Neural crest cell (in vitro differentiated cells): ENCODE measurements around the gene GAGE10. TPM values are rescaled to one million over a fixed set of nuclear protein-coding genes. Genes with fewer than 3 reads are reported as not detected.
"Not testable (repeated sequence)": the region's sequence is repeated elsewhere in the genome, so short reads cannot be mapped to it uniquely, and the experiment has no call there.

Source experiments
- DNase-seq: peaks from one replicate; pipeline ENCODE4 v3.0.0; 2021; ENCODE audit warnings: low read depth, mixed read lengths, low spot score
- H3K27ac Mint-ChIP-seq: one replicate; pipeline ENCODE4 v1.8.0; 2021; ENCODE audit warnings: mild to moderate bottlenecking, mixed read lengths; ENCODE audit not compliant: unreplicated experiment
- H3K27me3 Mint-ChIP-seq: 2 replicates; pipeline ENCODE4 v1.8.0; 2021; ENCODE audit warnings: low read depth, mild to moderate bottlenecking, mixed read lengths
- H3K36me3 Mint-ChIP-seq: 2 replicates; pipeline ENCODE4 v1.8.0; 2021; ENCODE audit warnings: low read depth, mild to moderate bottlenecking, mixed read lengths
- H3K4me1 Mint-ChIP-seq: 2 replicates; pipeline ENCODE4 v1.8.0; 2021; ENCODE audit warnings: mixed read lengths
- H3K4me3 Mint-ChIP-seq: one replicate; pipeline ENCODE4 v1.8.0; 2021; ENCODE audit warnings: mild to moderate bottlenecking, mixed read lengths
- H3K9me3 Mint-ChIP-seq: 2 replicates; pipeline ENCODE4 v1.8.0; 2021; ENCODE audit warnings: mixed read lengths
- total RNA-seq: library from RNA; stranded (reverse); gene quantifications from 2 replicates; pipeline ENCODE4 v1.2.1, GENCODE V29; 2021

The GAGE10 gene
- total RNA-seq, 1 donor from 2014 or later, result not detected

- not testable (repeated sequence) for H3K36me3 Mint-ChIP-seq, H3K9me3 Mint-ChIP-seq, H3K27ac Mint-ChIP-seq, H3K4me1 Mint-ChIP-seq, H3K4me3 Mint-ChIP-seq, H3K27me3 Mint-ChIP-seq, DNase-seq
These were observed 42.0 kb downstream of the GAGE10 start for GRCh38 chrX:49345402-49345801.

GRCh38 chrX:49346150-49346549, 42.7 kb downstream of the GAGE10 start:
- H3K9me3 Mint-ChIP-seq, H3K27me3 Mint-ChIP-seq, H3K36me3 Mint-ChIP-seq, H3K4me1 Mint-ChIP-seq, H3K4me3 Mint-ChIP-seq, H3K27ac Mint-ChIP-seq: not testable (repeated sequence)
- peak; percentile 26 for DNase-seq

Other genes starting within 250 kb of the GAGE10 start
- gene CCDC120, start 244.6 kb upstream of the GAGE10 start, total RNA-seq, result 13.8 and 14.7 TPM in 2 replicates
- 30.2 and 33.7 TPM in 2 replicates for gene PRAF2, start 229.6 kb upstream of the GAGE10 start, total RNA-seq
- 29.0 and 29.6 TPM in 2 replicates for gene WDR45, start 223.8 kb upstream of the GAGE10 start, total RNA-seq
- gene GPKOW, start 179.9 kb upstream of the GAGE10 start, total RNA-seq, result 17.8 and 20.9 TPM in 2 replicates
- gene MAGIX, start 140.9 kb upstream of the GAGE10 start, total RNA-seq, result 1.4 and 1.6 TPM in 2 replicates
- 0.75 and 0.89 TPM in 2 replicates for gene PLP2, start 131.7 kb upstream of the GAGE10 start, total RNA-seq
- gene PRICKLE3, start 117.3 kb upstream of the GAGE10 start, total RNA-seq, result 3.3 and 4.2 TPM in 2 replicates
- gene SYP, start 103.5 kb upstream of the GAGE10 start, total RNA-seq, result 10.2 and 10.8 TPM in 2 replicates
- gene CACNA1F, start 70.3 kb upstream of the GAGE10 start, total RNA-seq, result 0.05 TPM in 1 of 2 replicates, not detected in the other
- gene CCDC22, start 68.2 kb upstream of the GAGE10 start, total RNA-seq, result 18.0 and 18.8 TPM in 2 replicates
- gene FOXP3, start 38.9 kb upstream of the GAGE10 start, total RNA-seq, result 0.26 and 0.39 TPM in 2 replicates
- gene PPP1R3F, start 33.9 kb upstream of the GAGE10 start, total RNA-seq, result 11.5 and 13.1 TPM in 2 replicates
- not detected in 2 replicates for gene GAGE12J, start 18.4 kb downstream of the GAGE10 start, total RNA-seq
- gene GAGE13, start 27.9 kb downstream of the GAGE10 start, total RNA-seq, result not detected in 2 replicates
- gene GAGE12C, start 228.5 kb downstream of the GAGE10 start, total RNA-seq, result not detected in 2 replicates
- gene GAGE12D, start 238.1 kb downstream of the GAGE10 start, total RNA-seq, result not detected in 2 replicates
- not detected in 2 replicates for gene GAGE12E, start 247.6 kb downstream of the GAGE10 start, total RNA-seq